K562 (cell line): ENCODE data around the gene NXF1. TPM values are rescaled to one million over a fixed set of nuclear protein-coding genes. Genes with fewer than 3 reads are reported as not detected.
A peak's percentile ranks its signal among the peaks of the same experiment; 100 is the strongest.

ENCODE experiments used
- WHSC1 ChIP-seq: IDR thresholded peaks from one replicate; pipeline ENCODE4 v1.6.1; 2012; ENCODE audit warnings: low read length, control low read depth, inconsistent platforms
- ZNF24 ChIP-seq: fragments of 450-650 bp; IDR thresholded peaks from 2 replicates; pipeline ENCODE4 v1.6.1; 2016
- polyA plus RNA-seq, 8 experiments: library from polyadenylated mRNA; depleted of rRNA in 4 of 8; stranded (reverse) in 5 of 8; unstranded in 3 of 8; fragments of >200 nt; fragmentation: Nextera tagmentation in 2 of 8; fragmentation: Illumina TruSeq in 1 of 8; extraction: Ambion mirVana in 2 of 8; extraction: Trizol in 1 of 8; gene quantifications; 2 replicates each; pipeline versions ENCODE4 v1.2.1 to v1.2.3, GENCODE V29; 2011 to 2014; ENCODE audit warnings: inconsistent platforms in 1 of 8, missing spikeins in 1 of 8
- total RNA-seq, 7 experiments: library from RNA; depleted of rRNA in 6 of 7; stranded (reverse); fragments of >200 nt in 6 of 7; fragmentation: Illumina TruSeq in 2 of 7; extraction: Trizol in 2 of 7; gene quantifications; 2 replicates each; pipeline versions ENCODE4 v1.2.1 to v1.2.3, GENCODE V29; 2011 to 2021; ENCODE audit warnings: low replicate concordance in 1 of 7
- TF ChIP-seq, protein P1 (sequence below): fragments of 450-650 bp; IDR thresholded peaks from 2 replicates; pipeline ENCODE4 v1.6.1; 2016; ENCODE audit warnings: mild to moderate bottlenecking, moderate library complexity
- TF ChIP-seq, protein P2 (sequence below), 2 experiments: fragments of 450-650 bp; IDR thresholded peaks; 2 replicates each; pipeline ENCODE4 v1.6.1; 2016; ENCODE audit warnings: mild to moderate bottlenecking in 2 of 2, borderline replicate concordance in 1 of 2, low read depth in 1 of 2, moderate library complexity in 1 of 2
- TF ChIP-seq, protein P3 (sequence below): fragments of 450-650 bp; IDR thresholded peaks from 2 replicates; pipeline ENCODE4 v1.6.1; 2016

The NXF1 gene
- total and polyA plus RNA-seq, 9 of the 15 experiments (the other 6 are each of a cell fraction or from before 2014, with no cell fraction given): 18.1 to 98.3 (median 35.8) TPM

GRCh38 chr11:62804310-62805075 lies 747 bp downstream of the NXF1 start (continued):
- TF ChIP-seq, protein P1, sequence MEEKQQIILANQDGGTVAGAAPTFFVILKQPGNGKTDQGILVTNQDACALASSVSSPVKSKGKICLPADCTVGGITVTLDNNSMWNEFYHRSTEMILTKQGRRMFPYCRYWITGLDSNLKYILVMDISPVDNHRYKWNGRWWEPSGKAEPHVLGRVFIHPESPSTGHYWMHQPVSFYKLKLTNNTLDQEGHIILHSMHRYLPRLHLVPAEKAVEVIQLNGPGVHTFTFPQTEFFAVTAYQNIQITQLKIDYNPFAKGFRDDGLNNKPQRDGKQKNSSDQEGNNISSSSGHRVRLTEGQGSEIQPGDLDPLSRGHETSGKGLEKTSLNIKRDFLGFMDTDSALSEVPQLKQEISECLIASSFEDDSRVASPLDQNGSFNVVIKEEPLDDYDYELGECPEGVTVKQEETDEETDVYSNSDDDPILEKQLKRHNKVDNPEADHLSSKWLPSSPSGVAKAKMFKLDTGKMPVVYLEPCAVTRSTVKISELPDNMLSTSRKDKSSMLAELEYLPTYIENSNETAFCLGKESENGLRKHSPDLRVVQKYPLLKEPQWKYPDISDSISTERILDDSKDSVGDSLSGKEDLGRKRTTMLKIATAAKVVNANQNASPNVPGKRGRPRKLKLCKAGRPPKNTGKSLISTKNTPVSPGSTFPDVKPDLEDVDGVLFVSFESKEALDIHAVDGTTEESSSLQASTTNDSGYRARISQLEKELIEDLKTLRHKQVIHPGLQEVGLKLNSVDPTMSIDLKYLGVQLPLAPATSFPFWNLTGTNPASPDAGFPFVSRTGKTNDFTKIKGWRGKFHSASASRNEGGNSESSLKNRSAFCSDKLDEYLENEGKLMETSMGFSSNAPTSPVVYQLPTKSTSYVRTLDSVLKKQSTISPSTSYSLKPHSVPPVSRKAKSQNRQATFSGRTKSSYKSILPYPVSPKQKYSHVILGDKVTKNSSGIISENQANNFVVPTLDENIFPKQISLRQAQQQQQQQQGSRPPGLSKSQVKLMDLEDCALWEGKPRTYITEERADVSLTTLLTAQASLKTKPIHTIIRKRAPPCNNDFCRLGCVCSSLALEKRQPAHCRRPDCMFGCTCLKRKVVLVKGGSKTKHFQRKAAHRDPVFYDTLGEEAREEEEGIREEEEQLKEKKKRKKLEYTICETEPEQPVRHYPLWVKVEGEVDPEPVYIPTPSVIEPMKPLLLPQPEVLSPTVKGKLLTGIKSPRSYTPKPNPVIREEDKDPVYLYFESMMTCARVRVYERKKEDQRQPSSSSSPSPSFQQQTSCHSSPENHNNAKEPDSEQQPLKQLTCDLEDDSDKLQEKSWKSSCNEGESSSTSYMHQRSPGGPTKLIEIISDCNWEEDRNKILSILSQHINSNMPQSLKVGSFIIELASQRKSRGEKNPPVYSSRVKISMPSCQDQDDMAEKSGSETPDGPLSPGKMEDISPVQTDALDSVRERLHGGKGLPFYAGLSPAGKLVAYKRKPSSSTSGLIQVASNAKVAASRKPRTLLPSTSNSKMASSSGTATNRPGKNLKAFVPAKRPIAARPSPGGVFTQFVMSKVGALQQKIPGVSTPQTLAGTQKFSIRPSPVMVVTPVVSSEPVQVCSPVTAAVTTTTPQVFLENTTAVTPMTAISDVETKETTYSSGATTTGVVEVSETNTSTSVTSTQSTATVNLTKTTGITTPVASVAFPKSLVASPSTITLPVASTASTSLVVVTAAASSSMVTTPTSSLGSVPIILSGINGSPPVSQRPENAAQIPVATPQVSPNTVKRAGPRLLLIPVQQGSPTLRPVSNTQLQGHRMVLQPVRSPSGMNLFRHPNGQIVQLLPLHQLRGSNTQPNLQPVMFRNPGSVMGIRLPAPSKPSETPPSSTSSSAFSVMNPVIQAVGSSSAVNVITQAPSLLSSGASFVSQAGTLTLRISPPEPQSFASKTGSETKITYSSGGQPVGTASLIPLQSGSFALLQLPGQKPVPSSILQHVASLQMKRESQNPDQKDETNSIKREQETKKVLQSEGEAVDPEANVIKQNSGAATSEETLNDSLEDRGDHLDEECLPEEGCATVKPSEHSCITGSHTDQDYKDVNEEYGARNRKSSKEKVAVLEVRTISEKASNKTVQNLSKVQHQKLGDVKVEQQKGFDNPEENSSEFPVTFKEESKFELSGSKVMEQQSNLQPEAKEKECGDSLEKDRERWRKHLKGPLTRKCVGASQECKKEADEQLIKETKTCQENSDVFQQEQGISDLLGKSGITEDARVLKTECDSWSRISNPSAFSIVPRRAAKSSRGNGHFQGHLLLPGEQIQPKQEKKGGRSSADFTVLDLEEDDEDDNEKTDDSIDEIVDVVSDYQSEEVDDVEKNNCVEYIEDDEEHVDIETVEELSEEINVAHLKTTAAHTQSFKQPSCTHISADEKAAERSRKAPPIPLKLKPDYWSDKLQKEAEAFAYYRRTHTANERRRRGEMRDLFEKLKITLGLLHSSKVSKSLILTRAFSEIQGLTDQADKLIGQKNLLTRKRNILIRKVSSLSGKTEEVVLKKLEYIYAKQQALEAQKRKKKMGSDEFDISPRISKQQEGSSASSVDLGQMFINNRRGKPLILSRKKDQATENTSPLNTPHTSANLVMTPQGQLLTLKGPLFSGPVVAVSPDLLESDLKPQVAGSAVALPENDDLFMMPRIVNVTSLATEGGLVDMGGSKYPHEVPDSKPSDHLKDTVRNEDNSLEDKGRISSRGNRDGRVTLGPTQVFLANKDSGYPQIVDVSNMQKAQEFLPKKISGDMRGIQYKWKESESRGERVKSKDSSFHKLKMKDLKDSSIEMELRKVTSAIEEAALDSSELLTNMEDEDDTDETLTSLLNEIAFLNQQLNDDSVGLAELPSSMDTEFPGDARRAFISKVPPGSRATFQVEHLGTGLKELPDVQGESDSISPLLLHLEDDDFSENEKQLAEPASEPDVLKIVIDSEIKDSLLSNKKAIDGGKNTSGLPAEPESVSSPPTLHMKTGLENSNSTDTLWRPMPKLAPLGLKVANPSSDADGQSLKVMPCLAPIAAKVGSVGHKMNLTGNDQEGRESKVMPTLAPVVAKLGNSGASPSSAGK: no peak
- TF ChIP-seq, protein P2, sequence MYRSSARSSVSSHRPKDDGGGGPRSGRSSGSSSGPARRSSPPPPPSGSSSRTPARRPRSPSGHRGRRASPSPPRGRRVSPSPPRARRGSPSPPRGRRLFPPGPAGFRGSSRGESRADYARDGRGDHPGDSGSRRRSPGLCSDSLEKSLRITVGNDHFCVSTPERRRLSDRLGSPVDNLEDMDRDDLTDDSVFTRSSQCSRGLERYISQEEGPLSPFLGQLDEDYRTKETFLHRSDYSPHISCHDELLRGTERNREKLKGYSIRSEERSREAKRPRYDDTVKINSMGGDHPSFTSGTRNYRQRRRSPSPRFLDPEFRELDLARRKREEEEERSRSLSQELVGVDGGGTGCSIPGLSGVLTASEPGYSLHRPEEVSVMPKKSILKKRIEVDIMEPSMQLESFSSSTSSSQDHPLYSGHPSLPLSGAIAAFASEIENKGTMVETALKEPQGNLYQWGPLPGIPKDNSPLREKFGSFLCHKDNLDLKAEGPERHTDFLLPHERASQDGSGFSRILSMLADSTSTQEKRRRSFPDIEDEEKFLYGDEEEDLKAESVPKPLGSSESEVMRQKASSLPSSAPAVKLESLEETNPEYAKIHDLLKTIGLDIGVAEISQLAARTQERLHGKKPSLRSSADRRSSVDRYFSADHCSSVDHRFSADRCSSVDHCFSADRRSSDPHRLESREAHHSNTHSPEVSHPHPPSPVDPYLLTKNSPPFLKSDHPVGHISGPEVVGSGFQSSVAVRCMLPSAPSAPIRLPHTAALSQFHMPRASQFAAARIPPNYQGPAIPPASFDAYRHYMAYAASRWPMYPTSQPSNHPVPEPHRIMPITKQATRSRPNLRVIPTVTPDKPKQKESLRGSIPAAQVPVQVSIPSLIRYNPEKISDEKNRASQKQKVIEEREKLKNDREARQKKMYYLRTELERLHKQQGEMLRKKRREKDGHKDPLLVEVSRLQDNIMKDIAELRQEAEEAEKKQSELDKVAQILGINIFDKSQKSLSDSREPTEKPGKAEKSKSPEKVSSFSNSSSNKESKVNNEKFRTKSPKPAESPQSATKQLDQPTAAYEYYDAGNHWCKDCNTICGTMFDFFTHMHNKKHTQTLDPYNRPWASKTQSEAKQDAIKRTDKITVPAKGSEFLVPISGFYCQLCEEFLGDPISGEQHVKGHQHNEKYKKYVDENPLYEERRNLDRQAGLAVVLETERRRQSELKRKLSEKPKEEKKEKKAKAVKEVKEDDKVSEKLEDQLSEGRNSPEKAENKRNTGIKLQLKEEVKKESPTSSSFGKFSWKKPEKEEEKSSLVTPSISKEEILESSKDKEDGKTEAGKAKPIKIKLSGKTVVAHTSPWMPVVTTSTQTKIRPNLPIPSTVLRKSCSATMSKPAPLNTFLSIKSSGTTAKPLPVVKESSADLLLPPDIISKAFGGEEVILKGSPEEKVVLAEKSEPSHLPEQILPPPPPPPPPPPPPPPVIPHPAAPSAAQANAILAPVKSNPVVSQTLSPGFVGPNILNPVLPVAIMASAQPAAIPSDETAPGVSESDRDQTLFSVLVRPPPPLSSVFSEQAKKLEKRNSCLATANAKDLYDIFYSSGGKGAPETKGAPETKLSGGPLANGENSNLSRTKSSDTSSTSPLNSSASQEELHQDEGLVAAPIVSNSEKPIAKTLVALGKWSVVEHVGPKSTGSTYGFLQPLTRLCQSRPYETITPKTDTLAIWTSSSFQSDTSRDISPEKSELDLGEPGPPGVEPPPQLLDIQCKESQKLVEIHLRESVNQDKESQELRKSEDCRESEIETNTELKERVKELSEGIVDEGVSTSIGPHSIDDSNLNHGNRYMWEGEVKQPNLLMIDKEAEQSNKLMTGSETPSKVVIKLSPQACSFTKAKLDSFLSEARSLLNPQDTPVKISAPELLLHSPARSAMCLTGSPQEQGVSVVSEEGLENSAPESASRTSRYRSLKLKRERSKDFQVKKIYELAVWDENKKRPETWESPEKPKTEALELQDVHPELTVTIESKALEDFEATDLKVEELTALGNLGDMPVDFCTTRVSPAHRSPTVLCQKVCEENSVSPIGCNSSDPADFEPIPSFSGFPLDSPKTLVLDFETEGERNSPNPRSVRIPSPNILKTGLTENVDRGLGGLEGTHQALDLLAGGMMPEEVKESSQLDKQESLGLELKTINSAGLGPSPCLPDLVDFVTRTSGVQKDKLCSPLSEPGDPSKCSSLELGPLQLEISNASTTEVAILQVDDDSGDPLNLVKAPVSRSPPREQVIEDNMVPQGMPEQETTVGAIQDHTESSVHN (IDR thresholded peaks at IDR 0.05; ENCODE audit: borderline replicate concordance in 1 of 2, low read depth in 1 of 2): no peak
- TF ChIP-seq ZNF24: no peak
- TF ChIP-seq, protein P3, sequence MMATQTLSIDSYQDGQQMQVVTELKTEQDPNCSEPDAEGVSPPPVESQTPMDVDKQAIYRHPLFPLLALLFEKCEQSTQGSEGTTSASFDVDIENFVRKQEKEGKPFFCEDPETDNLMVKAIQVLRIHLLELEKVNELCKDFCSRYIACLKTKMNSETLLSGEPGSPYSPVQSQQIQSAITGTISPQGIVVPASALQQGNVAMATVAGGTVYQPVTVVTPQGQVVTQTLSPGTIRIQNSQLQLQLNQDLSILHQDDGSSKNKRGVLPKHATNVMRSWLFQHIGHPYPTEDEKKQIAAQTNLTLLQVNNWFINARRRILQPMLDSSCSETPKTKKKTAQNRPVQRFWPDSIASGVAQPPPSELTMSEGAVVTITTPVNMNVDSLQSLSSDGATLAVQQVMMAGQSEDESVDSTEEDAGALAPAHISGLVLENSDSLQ: 0 out of 2 replicates have a peak, but pooled peaks have one; percentile 28
- TF ChIP-seq WHSC1: no peak
